Endothelial cell (in vitro differentiated cells): ENCODE measurements around the gene NSUN6. TPM values are rescaled to one million over a fixed set of nuclear protein-coding genes. Genes with fewer than 3 reads are reported as not detected.
A peak's percentile ranks its signal among the peaks of the same experiment; 100 is the strongest.

Experiments
- DNase-seq: peaks from one replicate; pipeline ENCODE4 v3.0.0; 2021; ENCODE audit warnings: low spot score
- H3K27ac Mint-ChIP-seq: one replicate; pipeline ENCODE4 v1.8.0; 2021; ENCODE audit warnings: mixed read lengths, inconsistent platforms; ENCODE audit not compliant: unreplicated experiment
- H3K27me3 Mint-ChIP-seq: one replicate; pipeline ENCODE4 v1.8.0; 2021; ENCODE audit warnings: mild to moderate bottlenecking, moderate library complexity, mixed read lengths, inconsistent platforms; ENCODE audit not compliant: unreplicated experiment
- H3K36me3 Mint-ChIP-seq: one replicate; pipeline ENCODE4 v1.8.0; 2021; ENCODE audit warnings: mild to moderate bottlenecking, low read depth, mixed read lengths, inconsistent platforms; ENCODE audit not compliant: unreplicated experiment
- H3K4me1 Mint-ChIP-seq: one replicate; pipeline ENCODE4 v1.8.0; 2021; ENCODE audit warnings: mild to moderate bottlenecking, mixed read lengths, inconsistent platforms; ENCODE audit not compliant: unreplicated experiment
- H3K4me3 Mint-ChIP-seq: one replicate; pipeline ENCODE4 v1.8.0; 2021; ENCODE audit warnings: mild to moderate bottlenecking, mixed read lengths, inconsistent platforms; ENCODE audit not compliant: unreplicated experiment
- H3K9me3 Mint-ChIP-seq: one replicate; pipeline ENCODE4 v1.8.0; 2021; ENCODE audit warnings: mixed read lengths, inconsistent platforms; ENCODE audit not compliant: unreplicated experiment
- total RNA-seq: library from RNA; stranded (reverse); fragmentation: NEBNext Ultra II Directional; extraction: Animal tissue kit (Norgen Biotek cat#: 25700); gene quantifications from one replicate; pipeline ENCODE4 v1.2.1, GENCODE V29; 2021; ENCODE audit not compliant: unreplicated experiment
- TF ChIP-seq, protein P1 (sequence below): fragments of 200-600 bp; sonication (generic); IDR thresholded peaks from one replicate; pipeline ENCODE4 v1.5.0; 2021; ENCODE audit warnings: antibody characterized with exemption; ENCODE audit not compliant: unreplicated experiment

The NSUN6 gene
- total RNA-seq, 1 donor from 2014 or later, result 11.6 TPM

DNA sequence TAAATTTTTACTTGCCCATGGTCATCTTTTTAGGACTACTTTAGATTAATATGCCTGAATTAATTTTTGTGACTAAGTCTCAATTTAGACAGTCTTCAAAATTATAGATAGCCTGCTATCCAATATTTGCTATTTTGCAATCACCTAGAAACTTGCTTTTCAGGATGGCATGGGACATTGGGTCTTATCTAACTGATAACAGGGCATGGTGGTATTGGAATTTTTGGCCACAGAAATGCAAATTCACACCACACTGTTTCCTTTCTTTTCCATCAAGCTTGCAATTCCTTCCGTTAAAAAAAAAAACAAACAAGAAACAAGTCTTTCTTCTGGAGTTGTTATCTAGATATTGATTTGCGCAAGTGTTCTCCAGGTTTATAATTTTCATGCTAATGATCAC is 16.6 kb upstream of the NSUN6 start:
- H3K4me1 Mint-ChIP-seq, result peaks cover 11% of the 10 kb centered on the region
- H3K27ac Mint-ChIP-seq, result no peak overlapping the region
- no peak for DNase-seq
- H3K36me3 Mint-ChIP-seq, result peaks cover 3% of the 10 kb centered on the region
- peak overlapping the region; percentile 59 for H3K4me3 Mint-ChIP-seq
- TF ChIP-seq, protein P1, sequence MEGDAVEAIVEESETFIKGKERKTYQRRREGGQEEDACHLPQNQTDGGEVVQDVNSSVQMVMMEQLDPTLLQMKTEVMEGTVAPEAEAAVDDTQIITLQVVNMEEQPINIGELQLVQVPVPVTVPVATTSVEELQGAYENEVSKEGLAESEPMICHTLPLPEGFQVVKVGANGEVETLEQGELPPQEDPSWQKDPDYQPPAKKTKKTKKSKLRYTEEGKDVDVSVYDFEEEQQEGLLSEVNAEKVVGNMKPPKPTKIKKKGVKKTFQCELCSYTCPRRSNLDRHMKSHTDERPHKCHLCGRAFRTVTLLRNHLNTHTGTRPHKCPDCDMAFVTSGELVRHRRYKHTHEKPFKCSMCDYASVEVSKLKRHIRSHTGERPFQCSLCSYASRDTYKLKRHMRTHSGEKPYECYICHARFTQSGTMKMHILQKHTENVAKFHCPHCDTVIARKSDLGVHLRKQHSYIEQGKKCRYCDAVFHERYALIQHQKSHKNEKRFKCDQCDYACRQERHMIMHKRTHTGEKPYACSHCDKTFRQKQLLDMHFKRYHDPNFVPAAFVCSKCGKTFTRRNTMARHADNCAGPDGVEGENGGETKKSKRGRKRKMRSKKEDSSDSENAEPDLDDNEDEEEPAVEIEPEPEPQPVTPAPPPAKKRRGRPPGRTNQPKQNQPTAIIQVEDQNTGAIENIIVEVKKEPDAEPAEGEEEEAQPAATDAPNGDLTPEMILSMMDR, result no peak
- no peaks in the 10 kb centered on the region for H3K27me3 Mint-ChIP-seq
- no peaks in the 10 kb centered on the region for H3K9me3 Mint-ChIP-seq

DNA sequence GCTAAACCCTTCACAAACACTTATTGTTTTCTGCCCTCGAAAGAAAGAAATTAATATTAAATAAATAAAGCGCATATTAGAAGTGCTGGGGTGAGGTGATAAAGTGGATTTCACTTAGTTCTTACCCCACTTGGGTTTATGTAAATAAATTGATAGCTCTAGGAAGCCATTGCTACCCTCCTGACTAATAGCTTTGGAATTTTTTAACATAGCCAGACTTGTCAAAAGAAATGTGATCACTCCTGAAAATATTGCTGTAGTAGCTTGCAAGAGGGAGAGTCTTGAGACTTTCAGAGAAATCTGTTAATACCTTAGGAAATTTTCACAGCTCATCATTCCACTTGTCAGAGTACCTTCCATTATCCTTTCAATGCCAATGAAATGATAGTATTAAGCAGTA is 15.4 kb upstream of the NSUN6 start:
- Mint-ChIP-seq H3K4me1 (peaks cover 13% of the 10 kb centered on the region), H3K4me3 (no peak overlapping the region), H3K27ac (no peak overlapping the region), H3K9me3 (no peaks in the 10 kb centered on the region), H3K27me3 (no peaks in the 10 kb centered on the region), H3K36me3 (peaks cover 3% of the 10 kb centered on the region)
- TF ChIP-seq, protein P1, result no peak
- DNase-seq, result no peak

DNA sequence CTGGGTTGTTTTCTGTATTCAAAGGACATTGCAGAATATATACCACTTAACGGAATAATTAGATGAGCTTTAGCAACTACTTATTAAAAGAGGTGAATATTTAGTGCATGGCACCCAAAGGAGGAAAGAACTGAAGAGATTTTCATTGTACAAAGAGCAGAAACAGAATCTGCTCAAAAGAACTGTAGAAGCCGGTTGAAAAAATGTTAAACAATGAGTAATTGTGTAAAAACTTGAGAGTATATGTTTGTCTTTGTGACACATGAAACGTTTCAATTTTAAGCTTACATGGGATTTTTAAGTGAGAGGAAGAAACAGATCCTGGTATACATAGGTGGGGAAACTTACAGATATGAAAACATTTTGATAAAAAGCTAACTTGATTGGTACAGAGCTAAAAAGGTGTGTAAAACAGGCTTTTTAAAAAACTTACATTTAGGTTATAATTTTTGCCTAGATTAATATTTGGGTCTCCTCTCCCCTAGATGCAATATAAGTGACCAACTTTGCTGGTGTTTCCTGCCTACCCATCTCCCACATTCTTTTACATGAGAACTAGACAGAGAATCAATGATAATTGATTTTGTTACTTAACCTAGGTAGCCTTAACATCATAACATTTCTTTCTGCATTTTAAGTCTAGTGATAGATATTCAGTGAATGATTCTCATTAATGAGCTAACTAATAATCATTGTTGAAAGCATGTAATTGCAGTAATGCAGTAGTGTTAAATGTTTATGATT is 14.6 kb upstream of the NSUN6 start:
- Mint-ChIP-seq H3K27ac (no peak overlapping the region), H3K9me3 (no peaks in the 10 kb centered on the region), H3K4me3 (no peak overlapping the region), H3K27me3 (no peaks in the 10 kb centered on the region), H3K36me3 (peaks cover 3% of the 10 kb centered on the region), H3K4me1 (peaks cover 20% of the 10 kb centered on the region)
- TF ChIP-seq, protein P1, result no peak
- no peak for DNase-seq

DNA sequence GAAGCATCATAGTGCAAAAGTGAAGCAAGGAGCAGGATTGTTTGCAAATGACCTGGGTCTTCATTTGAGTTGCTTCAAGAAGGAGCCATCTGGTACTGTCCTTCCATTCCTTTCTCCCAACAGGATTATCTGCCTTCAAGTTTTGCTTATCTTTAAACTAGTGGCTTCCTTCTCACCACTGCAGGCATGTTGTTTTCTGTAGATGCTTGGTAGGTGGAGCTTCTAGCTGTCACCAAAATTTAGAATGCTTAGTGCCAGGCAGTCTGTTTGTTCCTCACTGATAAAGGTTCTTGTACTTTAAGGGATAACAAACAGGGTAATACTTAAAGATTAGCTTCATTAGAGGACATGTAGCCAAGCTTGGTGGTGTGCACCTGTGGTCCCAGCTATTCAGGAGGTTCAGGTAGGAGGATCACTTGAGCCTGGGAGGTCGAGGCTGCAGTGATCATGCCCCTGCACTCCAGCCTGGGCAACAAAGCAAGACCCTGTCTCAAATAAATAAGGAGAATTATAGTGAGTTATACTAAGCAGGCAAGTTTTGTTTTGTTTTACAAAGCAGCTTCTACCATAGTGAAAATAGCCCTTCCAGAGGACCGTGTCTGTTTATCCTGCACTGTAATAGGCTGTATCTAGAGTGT is 13.6 kb upstream of the NSUN6 start:
- Mint-ChIP-seq H3K9me3 (no peaks in the 10 kb centered on the region), H3K27ac (no peak overlapping the region), H3K27me3 (peaks cover 2% of the 10 kb centered on the region), H3K4me1 (peaks cover 26% of the 10 kb centered on the region), H3K36me3 (peaks cover 3% of the 10 kb centered on the region), H3K4me3 (no peak overlapping the region)
- no peak for DNase-seq
- TF ChIP-seq, protein P1, result no peak

DNA sequence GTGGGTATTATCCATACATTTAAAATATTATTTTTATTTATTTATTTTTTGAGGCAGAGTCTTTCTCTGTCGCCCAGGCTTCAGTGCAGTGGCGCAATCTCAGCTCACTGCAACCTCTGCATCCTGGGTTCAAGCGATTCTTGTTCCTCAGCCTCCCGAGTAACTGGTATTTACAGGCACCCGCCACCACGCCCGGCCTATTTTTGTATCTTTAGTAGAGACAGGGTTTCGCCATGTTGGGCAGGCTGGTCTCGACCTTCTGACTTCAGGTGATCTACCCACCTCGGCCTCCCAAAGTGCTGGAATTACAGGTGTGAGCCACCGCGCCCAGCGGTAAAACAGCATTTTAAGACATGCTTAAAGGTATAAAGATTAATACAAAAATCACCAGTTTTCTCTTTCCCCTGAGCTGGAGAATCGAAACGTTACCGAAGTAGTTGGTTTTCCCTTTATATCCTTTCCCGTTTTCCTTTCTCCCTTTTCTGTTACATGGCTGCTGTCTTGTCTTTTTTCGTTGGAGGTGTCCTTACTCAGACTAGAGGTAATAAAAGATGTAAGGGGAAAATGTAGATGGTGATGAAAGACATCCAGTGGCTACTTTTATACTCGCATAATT is 9.5 kb upstream of the NSUN6 start:
- H3K4me1 Mint-ChIP-seq, result peaks cover 30% of the 10 kb centered on the region
- peaks cover 5% of the 10 kb centered on the region for H3K27me3 Mint-ChIP-seq
- H3K36me3 Mint-ChIP-seq, result peaks cover 3% of the 10 kb centered on the region
- no peak overlapping the region for H3K27ac Mint-ChIP-seq
- H3K4me3 Mint-ChIP-seq, result peak overlapping the region; percentile 63
- TF ChIP-seq, protein P1, result no peak
- no peaks in the 10 kb centered on the region for H3K9me3 Mint-ChIP-seq
- DNase-seq, result no peak
